DMS53 treated with DMSO at 0.1 percent for 48 hours (cell line): Measurements from ENCODE around the gene HES6.

Experiments used
- DNase-seq: peaks from one replicate; lab custom pipeline; 2025; ENCODE audit not compliant: unreplicated experiment; lab: John Stamatoyannopoulos, UW

Gene HES6

DNA sequence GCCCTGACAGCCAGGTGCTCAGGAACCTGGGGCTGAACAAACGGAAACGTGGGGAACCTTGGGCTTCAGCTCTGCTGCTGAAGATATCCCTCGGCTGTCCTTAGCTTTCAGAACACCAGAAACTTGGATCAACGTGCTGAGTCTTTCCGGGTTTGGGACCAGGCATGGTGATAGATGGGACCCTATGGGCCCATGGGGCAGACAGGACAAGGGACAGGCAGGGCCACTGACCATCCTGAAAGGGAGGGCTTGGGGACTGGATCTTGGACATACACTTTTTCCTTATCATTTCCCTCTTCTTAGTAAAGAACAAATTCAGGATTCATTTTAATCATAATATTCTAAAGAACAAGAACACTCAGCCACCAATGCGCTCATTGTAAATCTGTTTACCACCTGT, 16.3 kb upstream of the HES6 start:
- no peak for DNase-seq

DNA sequence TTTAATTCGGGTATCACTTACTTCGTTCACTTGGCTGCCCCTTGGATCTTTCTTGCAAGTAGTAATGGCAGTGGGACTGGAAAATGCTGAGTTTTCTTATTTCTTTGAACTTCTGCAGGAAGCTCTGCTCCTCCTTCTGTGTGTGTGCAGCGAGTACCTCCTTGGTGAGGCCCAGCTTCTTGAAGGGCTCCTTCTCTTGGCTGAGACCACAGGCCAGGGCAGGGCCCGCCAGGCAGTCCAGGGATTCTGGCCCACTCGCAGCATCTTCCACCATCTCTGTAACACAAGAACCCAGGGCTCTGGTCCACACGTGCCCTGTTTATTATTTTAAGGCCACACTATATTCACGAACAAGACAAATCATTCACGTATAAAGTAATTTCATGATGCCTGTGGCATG, 15.8 kb upstream of the HES6 start:
- no peak for DNase-seq

DNA sequence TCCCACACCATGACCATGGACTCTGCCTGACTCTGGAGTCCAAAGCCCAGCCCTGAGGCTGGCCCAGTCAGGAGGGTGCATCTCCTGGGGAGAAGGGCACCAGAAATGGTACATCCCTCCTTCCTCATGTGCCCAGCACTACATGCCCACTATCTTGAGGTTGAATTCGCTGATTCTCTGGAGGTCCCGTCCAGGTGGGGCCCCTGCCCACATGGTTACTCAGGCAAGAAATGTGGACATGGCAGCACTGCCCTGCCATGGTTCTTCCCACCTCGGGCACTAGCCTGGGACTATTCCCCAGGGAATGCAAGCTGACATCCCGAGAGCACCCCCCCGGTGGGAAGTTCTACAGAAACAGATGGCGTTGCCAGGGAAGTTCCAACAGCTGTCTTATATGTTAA, 15.3 kb upstream of the HES6 start:
- DNase-seq: no peak

DNA sequence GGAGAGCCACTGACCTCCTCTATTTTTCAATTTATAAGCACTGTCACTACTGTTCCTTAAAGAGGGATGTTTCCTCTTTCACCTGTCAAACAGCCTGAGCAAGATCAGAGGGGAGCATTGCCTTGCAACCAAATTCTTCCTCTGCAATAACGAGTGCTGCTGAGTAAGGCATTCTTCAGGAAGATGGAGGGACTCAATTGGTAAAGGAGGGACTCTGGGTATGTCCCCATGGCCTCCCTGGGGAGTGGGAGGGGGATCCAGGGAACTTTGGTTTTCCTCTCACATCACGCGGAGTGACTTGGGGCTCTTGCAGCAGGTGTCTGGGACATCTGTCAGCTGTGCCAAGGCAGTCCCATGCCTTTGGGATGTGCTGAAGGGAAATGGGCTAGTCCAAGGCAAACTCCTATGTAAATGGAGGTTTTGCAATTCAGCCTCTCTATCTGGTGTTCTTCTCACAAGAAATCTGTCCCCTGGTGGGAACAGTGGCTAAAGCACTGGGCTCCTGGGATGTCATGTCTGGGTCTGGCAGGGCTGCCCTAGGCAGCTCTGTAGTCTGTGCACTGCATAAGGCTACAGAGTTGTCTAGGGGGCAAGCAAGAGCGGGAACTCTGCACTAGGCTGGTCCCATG, 14.4 kb upstream of the HES6 start:
- no peak for DNase-seq

DNA sequence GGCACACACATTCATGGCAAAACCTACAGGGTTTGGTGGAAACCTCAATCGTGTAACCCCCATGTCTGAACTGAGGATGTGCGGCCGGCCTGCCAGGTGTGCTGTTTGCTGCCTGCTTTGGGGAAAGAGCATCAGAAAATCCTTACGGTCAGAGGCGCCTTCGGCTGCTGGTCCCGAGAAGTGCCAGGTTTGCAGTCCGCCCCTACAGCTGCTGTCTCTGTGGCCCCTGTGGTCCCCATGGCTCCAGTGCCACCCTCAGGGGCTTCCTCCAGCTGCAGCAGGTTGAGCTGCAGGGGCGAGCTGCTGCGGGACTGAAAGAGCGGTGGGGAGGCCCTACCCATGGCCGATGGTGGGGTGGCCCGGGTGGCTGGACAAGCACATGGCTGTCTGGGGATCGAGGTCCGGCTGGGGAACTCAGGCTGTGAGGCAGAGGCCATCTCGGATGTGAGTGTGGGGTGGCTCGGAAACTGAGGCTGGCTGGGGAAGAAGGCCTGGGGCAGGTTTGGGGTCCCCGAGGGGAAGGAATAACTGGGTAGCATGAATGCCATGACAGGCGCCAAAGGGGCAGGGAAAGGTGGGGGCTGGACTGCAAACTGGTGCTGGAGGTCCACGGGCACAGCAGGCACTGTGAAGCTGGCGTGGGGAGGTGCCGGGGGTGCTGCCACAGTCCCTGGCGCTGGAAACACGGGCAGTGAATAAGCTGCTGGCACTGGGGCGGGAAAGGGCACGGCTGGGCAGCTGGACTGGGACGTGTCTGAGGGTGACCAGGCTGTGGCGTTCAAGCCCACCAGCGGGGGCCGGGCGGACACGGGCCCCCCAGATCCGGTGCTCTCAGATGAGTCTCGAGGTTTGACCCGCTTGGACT, 13.2 kb upstream of the HES6 start:
- DNase-seq: no peak

DNA sequence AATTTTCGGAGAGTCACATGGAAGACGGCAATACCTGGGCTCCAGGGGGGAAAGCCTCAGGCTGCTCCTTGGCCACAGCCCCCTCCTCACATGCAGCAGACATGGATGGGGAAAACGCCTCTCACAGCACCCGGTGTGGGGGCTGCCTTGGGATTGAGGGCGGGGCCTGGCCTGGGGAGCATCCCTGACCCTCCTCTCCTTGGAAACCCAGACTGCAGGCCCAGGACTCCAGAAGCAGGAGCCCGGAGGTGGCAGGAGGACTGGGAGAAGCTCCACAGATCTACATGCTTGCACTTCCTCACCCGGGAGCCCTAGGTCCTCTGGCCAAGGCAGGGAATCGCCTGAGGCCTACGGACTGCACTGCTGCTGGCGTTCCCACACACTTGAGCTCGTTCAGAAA, 12.1 kb upstream of the HES6 start:
- no peak for DNase-seq

DNA sequence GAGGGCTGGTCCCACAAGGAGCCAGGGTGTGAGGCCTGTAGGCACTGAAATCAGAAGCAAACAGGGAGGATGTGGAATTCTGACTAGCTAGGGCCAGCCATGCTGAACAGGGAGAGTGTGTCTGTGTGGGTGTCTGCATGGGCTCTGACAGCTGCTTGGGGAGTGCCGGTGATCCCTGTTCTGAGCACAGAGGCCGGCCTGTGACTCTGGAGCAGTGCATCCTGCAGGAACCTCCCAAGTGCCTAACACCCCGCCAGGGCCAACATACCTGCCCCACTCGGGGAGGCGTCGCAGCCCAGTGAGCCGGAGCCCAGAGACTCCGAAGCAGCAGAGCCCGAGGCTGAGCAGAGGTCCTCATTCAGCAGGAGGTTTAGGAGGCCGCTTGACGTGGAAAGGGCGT, 11.5 kb upstream of the HES6 start:
- DNase-seq: no peak

DNA sequence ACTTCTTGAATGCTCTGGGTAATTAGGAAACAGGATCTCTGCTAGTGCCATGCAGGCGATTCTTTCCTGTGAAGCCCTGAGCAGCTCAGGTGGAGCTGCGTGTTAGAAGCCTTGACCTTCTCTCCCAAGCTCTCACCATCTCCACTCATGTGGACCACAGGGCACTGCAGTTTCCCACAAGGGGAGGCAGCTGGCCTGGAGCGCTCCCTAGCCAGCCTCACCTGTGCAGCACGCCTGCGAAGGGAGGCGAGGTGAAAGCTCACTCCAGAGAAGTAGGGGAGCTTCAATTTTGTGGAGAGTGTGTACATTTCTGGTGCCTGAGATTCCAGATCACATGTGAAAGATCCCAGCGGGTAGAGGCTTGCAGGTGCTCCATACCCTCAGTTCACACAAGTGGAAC, 11.1 kb upstream of the HES6 start:
- DNase-seq: no peak

DNA sequence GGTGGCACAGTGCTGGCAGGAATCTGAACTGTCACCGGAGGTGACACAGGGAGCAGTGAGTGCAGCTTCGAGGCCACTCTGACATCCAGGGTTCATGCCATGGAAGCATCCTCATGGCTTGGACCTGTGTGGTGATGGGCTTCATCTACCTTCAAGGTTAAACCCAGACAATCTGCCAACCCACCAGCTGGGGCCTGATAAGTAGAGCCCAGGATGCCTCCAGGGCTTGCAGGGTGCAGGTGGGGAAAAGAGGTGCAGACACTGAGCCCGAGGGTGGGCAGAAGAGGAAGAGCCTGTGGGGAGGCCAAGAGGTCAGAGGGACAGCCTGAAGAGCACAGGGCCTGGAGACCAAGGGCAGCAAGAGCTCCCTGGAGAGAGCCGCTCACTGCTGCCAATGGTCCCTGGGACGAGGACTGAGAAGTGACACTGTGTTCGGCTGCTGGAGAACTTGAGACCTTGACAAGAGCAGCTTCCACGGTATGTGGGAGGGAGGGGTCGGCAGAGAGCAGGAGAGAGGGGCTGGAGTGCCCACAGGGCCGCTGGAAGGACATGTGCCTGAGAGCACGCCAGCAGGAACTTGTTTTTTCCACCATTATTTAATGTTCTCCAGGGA, 8.1 kb upstream of the HES6 start:
- no peak for DNase-seq

DNA sequence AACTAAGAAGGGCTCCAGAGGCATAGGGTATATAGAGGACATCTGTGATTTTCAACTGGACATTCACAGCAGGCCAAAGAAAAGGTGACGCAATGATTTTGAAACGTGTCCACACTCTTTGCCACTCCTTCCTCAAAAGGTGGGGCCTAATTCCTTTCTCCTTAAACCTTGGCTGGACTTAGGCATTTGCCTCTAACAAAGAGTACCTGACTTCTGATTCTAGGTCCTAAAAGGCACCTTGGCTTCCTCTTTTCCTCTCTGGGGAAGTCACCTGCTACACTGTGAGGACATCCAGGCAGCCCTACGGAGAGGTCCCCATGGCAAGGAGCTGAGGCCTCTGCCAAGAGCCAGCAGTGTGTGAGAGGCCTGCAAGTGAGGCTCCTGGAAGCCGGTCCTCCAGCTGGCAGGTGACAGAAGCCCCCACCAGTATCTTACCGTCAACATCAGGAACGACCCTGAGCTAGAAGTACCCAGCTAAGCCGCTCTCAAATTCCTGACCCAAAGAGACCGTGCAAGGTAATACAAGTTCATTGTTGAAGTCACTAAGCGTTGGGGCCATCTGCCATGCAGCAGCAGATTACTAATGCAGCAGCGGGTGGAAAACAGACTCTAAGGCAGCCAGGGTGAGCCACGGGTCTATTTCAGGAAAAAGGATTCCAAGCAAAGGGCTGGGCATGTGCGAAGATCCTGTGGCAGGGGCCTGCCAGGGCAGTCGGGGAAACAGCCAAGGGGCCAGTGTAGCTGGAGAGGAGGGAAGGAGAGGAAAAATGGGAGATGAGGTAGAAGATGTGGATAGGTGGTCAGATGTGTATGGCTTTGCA, 7.4 kb upstream of the HES6 start:
- no peak for DNase-seq

DNA sequence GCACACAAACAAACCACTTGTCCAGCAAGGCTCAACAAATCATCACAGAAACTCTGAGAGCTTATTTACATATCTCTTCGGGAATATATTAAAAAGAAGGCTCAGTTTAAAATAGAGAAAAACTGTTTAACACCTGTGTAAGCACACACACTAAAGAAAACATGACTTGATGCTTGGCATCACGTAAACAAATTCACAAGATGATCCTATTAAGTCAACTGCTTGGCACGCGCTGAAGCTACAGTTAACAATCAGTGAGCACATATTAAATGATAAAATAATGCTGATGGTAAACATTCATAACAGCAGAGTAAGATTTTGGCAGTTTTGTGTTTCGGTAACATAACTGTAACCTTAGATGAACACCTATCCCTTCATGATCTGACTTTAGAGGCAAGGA, 4.3 kb upstream of the HES6 start:
- no peak for DNase-seq

DNA sequence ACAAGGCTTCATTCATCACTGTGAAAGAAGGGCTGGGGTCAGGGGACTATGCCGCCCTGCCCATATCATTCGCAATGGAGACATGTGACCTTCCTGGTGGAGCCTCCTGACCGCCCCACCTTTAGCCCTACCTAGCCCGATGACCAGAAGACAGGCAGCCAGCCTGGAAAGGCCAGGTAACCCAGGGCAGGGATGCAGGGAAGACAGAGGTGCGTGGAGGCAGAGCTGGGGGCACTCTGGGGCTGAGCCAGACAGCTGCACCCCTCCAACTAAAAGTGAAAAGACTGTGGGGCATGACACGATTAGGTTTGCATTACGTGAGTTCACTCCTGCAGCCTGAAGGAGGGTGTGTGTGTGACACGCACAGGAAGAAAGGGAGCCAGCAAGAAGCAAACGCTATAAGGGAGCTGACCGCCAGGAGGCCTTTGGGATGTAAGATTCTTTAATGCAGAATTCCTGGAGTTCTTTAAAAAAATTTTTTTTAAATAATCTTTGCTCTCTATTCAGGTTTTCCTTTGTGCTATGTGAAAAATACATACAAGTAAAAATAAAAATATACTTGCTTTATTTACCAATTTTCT, 3.7 kb upstream of the HES6 start:
- DNase-seq: no peak

DNA sequence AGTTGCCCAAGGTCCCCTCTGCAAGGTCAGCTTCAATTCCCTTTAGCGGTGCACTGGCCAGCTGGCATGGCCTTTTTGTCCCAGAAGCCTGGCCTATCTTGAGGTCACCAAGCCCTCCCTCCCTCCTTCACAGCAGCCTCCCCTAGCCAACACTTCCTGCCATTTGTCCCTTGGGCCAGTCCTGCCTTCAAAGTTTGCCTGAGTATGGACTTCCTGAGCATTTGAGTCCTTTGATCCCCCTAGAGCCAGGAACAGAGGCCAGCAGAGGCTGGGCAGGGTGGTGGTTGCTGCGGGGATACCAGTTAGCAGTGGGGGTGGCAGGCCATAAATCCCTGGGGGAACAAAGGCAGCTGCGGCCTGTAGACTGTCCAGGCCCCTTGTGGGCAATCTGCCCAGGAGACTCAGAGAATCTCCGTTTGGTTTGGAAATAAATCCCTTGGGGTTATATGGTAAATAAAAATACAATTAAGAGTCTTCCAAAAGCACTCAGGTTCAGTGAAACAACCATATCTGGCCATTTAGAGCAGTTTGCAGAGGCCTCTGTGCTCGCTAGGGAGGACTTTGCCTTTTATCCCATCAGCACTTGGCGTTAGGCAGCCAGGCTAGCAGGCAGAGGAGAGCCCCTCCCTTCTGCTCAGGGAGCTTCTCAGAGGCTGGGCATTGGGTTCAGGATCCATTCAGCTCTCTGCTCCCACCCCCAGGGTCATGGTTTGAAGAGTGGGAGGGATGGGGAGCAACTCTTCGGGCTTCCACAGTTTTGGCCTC, 3.1 kb upstream of the HES6 start:
- no peak for DNase-seq

DNA sequence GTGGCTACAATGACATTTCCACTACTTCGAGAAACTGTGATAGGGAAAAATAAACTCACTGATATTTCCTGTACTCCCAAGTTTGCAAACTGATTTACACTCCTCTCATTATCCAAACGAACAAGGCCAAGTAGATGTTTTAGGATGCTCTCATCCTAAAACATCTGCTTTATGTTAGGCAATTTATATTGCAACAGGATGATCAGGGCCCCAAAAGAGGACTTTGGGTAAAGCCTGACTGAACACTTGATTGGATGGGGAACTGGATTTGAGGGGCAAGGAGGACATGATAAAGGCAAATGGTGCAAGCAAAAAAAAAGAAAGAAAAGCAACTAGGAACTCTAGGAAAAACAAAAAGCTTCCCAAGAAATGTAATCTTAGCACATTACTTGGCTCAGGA, 2.1 kb upstream of the HES6 start:
- DNase-seq: no peak

DNA sequence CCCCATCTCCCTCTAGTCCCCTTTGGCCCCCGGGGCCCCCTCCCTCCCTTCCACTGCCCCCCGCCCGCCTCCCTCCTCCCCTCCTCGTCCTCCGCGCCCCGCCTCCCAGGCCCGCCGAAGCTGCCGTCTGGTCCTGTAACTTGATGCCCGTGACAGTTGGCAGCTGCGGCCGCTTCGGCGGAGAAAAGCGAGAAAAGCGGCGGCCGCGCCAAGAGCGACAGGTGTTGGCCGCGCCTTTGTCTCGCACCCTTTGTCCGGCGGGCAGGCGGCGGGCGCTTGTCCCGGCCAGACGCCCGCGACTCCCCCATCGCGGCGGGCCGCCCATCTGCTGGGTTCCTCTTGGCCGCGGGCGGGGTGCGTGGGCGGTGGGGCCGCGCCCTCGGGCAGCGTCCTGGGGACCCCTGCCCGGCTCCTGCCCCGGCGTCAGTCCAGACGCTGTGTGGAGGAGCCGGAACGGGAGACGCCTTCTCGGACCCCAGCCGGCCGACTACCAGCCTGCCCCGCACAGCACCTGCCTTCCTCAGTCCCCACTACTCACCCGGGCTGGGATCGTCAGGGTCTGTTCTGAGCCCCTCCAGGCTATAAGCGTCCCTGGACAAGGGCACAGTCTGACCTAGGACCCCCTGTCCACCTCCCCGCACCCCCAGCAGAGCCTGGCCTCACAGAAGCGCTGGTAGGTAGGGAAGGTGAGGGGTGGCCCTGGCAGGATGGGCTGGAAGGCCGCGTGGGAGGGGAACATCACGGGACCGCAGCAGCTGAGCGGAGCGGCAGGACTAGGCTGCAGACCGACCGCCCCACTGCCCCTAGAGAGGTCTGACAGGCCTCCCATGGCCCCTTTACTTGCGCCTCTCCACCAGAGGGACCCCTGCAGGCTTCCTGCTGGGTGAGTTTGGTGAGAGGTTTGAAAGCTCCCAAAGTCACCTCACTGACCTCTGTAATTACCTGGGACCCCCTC, 1.2 kb upstream of the HES6 start:
- peak; percentile 94 for DNase-seq

DNA sequence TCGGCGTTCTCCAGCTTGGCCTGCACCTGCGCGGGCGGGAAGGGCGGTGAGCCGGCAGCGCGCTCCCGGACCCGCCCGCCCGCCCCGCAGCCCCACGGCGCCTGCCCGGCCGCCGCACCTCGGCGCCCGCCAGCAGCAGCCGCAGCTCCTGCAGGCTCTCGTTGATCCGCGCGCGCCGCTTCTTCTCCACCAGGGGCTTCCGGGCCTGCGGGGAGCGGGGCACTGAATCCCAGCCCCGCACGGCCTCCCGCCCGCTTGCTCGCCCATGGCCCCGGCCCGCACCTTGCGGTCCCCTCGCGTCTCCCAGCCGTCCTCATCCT, 335 bp downstream of the HES6 start:
- DNase-seq: no peak

DNA sequence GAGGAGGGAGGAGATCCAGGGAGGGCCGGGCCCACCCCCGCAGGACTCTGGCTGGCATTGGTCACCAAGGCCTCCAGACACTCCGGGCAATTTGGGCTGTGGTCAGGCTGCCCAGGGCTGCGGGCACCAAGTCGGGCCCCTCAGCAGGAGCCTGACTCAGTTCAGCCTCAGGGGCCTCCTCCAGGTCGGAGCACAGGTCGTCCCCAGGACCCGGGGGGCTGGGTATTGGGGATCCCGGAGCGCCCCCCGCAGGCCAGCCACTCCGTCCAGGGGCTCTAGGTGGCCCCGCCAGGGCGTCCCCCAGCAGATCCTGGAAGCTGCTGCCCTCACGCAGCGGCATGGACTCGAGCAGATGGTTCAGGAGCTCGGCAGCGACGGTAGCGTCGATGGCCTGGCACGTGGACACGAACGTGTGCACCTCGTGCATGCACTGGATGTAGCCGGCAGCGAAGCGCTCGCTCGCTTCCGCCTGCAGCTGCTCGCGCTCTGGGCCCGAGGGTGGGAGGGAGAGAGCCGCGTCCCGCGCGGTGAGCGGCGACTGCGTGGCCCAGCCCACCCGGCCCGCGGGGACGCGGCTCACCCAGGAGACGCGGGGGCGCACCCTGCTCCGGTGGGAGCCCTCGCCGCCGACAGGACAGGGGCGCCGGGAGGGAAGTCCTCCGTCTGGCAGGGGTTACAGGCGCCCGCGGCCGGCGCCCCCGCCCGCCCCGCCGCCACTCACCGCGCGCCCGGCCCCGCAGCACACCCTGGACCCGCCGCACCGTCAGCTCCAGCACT, 884 bp downstream of the HES6 start:
- DNase-seq: peak; percentile 59

DNA sequence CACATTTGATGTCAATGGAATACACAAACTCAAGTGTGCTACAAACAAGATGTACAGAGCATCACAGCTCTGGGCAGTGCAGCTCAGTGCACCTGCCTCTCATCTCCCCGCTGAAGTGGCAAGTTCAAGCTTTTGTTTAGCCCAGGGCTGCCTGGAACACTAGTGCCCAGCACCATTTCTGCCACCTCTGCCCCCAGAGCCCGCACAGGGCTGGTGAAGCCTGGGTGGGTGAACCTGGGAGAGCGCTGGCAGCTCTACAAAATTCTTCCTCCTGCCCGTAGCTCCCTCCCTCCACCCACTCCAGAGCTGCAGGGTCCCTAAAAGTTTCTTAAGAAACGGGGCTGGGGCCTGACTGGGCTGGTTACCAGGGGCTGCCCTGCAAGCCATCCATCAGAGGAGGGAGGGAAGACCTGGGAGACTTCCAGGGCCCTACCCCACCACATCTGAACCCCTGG, 1.5 kb downstream of the HES6 start:
- no peak for DNase-seq
